SK-N-MC (cell line): Measurements from ENCODE around the gene CDK2AP2.

Experiments
- DNase-seq: peaks from one replicate; pipeline ENCODE4 v3.0.0-alpha.2; 2011; ENCODE audit warnings: low read depth, low spot score
- H3K27ac ChIP-seq: fragments of 200-600 bp; sonication (generic); 2 replicates; pipeline ENCODE4 v1.5.1; 2016; ENCODE audit warnings: mixed run types
- H3K36me3 ChIP-seq: fragments of 200-600 bp; sonication (generic); 2 replicates; pipeline ENCODE4 v1.6.1; 2017; ENCODE audit warnings: antibody characterized with exemption, low read length, mixed read lengths; ENCODE audit not compliant: insufficient read depth
- H3K4me3 ChIP-seq: fragments of 200-600 bp; sonication (generic); 2 replicates; pipeline ENCODE4 v1.5.1; 2016
- H3K9ac ChIP-seq: fragments of 200-600 bp; sonication (generic); 2 replicates; pipeline ENCODE4 v1.8.0; 2017; ENCODE audit warnings: mixed run types, mixed read lengths; ENCODE audit not compliant: insufficient read length
- H3K9me3 ChIP-seq: fragments of 200-600 bp; sonication (generic); 2 replicates; pipeline ENCODE4 v1.6.1; 2017; ENCODE audit warnings: low read depth, mild to moderate bottlenecking, antibody characterized with exemption, low read length, moderate library complexity, mixed read lengths
- EZH2 ChIP-seq: fragments of 200-600 bp; sonication (generic); IDR thresholded peaks from one replicate; pipeline ENCODE4 v1.6.1; 2017; ENCODE audit warnings: antibody characterized with exemption
- FOXP2 ChIP-seq: optimal IDR thresholded peaks from 2 replicates; pipeline ENCODE3; 2011; ENCODE audit warnings: mild to moderate bottlenecking, moderate library complexity; ENCODE audit not compliant: insufficient read depth; ENCODE audit errors: extremely low read length, control extremely low read depth
- POLR2AphosphoS5 ChIP-seq: IDR thresholded peaks from 2 replicates; pipeline ENCODE4 v1.6.1; 2012; ENCODE audit warnings: mild to moderate bottlenecking, low read depth, low read length, borderline replicate concordance

CDK2AP2 gene

GRCh38 chr11:67507242-67507863 is 609 bp downstream of the CDK2AP2 start:
- no peak for DNase-seq
- Histone ChIP-seq H3K36me3 (no peaks in the 10 kb centered on the region), H3K4me3 (peak overlapping the region; percentile 96), H3K27ac (no peak overlapping the region), H3K9ac (peak overlapping the region; percentile 47), H3K9me3 (no peaks in the 10 kb centered on the region)
- TF ChIP-seq EZH2 = no peak
- TF ChIP-seq POLR2AphosphoS5 = no peak
- no peak for TF ChIP-seq FOXP2

GRCh38 chr11:67506426-67507051 is 1.4 kb downstream of the CDK2AP2 start:
- H3K36me3 ChIP-seq = no peaks in the 10 kb centered on the region
- no peaks in the 10 kb centered on the region for H3K9me3 ChIP-seq
- DNase-seq = no peak
- H3K9ac ChIP-seq = no peak overlapping the region
- H3K27ac ChIP-seq = no peak overlapping the region; the same call in 1 of the 2 replicates
- no peak for TF ChIP-seq FOXP2
- no peak for TF ChIP-seq POLR2AphosphoS5
- no peak for TF ChIP-seq EZH2
- H3K4me3 ChIP-seq = no peak overlapping the region

DNA sequence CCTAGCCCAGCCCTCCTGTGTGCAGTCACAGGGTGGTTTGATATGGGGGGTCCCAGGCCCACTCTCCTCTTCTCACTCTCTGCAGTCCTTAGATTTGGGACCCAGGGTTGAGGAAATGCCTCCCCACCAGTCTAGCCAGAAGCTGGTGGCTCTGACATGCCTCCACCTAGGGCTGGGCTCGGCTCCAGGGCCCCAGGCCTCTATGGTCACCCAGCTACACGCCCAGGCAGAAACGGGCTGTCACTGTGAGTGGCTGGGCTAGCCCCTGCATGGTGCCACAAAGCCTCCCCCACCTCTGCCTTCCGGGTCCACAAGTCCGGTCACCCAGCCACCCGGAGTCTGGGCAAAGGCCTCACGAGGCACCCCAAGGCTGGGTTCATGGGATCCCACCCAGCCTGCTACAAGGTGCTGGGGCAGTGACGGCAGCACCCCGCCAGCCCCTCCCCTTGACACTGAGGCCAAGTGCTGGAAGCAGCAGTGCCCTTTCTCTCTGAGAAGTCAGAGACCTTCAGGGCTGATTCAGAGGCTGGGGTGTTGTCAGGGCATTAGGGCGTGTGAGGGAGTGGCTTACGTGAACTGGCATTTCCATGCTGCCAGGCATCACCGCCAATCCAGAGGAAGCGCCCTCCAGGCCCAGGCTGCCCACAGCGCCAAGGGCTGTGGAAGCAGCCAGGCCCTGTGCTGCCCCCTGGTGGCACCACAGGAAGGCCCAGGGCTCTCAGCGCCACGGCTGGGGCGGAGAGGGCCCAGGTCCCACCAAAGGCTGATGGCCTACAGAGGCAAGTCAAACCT is 2.2 kb downstream of the CDK2AP2 start:
- Histone ChIP-seq H3K4me3 (peak overlapping the region; percentile 76), H3K36me3 (no peaks in the 10 kb centered on the region), H3K9ac (peak overlapping the region; percentile 51), H3K27ac (peak overlapping the region; percentile 64), H3K9me3 (no peaks in the 10 kb centered on the region)
- DNase-seq = no peak
- TF ChIP-seq POLR2AphosphoS5 (no peak), FOXP2 (peak; percentile 29), EZH2 (no peak)

GRCh38 chr11:67504950-67505581 is 2.9 kb downstream of the CDK2AP2 start, which contains the start of gene PITPNM1:
PITPNM1 (minus strand) TSS chr11:67505363; CDS start chr11:67504180, 1,183 bp downstream.
- TF ChIP-seq POLR2AphosphoS5 (0 out of 2 replicates have a peak, but pooled peaks have one; percentile 22), FOXP2 (no peak)
- peak within 1 kb of the TSS; percentile 64 for H3K27ac ChIP-seq
- H3K36me3 ChIP-seq = no peaks in the 10 kb centered on the region
- peak within 1 kb of the TSS; percentile 51 for H3K9ac ChIP-seq
- peak within 1 kb of the TSS; percentile 76 for H3K4me3 ChIP-seq
- no peaks in the 10 kb centered on the region for H3K9me3 ChIP-seq
- DNase-seq = no peak

- H3K36me3 ChIP-seq = no peaks in the 10 kb centered on the region
- no peak overlapping the region for H3K27ac ChIP-seq
- H3K9me3 ChIP-seq = no peaks in the 10 kb centered on the region
- TF ChIP-seq FOXP2 (no peak), EZH2 (no peak), POLR2AphosphoS5 (no peak)
- no peak overlapping the region for H3K9ac ChIP-seq
- H3K4me3 ChIP-seq = peak overlapping the region; percentile 76
- DNase-seq = no peak
Observed at GRCh38 chr11:67504005-67504949, 3.7 kb downstream of the CDK2AP2 start.

DNA sequence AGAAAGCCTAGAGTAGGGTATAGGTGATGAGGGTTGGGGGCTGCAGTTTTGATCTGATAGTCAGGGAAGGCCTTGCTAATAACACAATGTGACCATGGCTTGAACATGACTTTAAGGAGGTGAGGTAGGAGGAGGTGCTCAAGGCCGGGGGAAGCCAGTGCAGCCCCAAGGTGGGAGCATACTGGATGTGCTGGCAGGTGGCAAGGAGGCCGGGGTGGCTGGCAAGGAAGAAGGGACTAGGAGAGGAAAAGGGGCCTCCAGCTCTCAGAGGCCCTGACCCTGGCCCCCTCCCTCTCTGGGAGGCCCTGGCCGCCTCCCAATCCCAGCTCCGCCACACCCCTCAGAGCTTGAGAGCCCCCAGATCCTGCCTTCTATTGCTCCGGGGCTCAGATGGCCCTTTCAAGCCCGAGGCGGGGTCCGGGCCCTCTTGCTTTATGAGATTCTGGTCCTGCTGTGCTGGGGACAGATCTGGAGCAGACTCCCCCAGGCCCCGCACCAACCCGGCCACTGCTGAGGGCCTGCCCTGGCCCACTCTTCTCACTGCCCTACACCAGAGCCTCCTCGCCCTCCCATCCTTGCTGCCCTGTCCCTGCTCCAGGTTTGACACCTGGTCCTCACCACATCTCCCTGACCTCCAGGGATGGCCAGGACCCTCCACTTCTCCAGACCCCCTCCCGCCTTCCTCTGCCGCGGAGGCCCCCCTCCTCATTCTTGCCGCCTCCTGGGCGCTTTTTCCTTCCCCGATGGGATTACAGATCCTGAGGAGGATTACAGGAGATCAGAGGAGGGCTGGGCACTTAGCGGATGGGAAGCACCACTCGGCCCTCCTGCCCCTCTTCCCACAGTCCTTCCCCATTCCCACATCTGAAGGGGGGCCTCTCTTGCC is 4.6 kb downstream of the CDK2AP2 start:
- Histone ChIP-seq H3K4me3 (no peak overlapping the region; the same call in 1 of the 2 replicates), H3K9ac (no peak overlapping the region), H3K9me3 (no peaks in the 10 kb centered on the region), H3K27ac (no peak overlapping the region), H3K36me3 (no peaks in the 10 kb centered on the region)
- no peak for TF ChIP-seq POLR2AphosphoS5
- no peak for TF ChIP-seq EZH2
- TF ChIP-seq FOXP2 = no peak
- no peak for DNase-seq
